NB4 (cell line): ENCODE measurements around the gene ZNF423.

Experiments
- DNase-seq: peaks from one replicate; pipeline ENCODE4 v3.0.0; 2010; ENCODE audit warnings: low read depth
- H3K4me3 ChIP-seq: one replicate; pipeline ENCODE4 v1.5.1; 2011; ENCODE audit warnings: mild to moderate bottlenecking, low read depth, low read length, moderate library complexity
- CTCF ChIP-seq: IDR thresholded peaks from one replicate; pipeline ENCODE4 v1.5.1; 2012; ENCODE audit warnings: low read depth, low read length
- MAX ChIP-seq: IDR thresholded peaks from 2 replicates; pipeline ENCODE4 v1.6.1; 2011; ENCODE audit warnings: low read depth, low read length
- MYC ChIP-seq: IDR thresholded peaks from 2 replicates; pipeline ENCODE4 v1.6.1; 2011; ENCODE audit warnings: low read depth, low read length
- POLR2A ChIP-seq: IDR thresholded peaks from 2 replicates; pipeline ENCODE4 v1.6.1; 2011; ENCODE audit warnings: mild to moderate bottlenecking; ENCODE audit not compliant: insufficient read length; ENCODE audit errors: extremely low read depth

Gene ZNF423

DNA sequence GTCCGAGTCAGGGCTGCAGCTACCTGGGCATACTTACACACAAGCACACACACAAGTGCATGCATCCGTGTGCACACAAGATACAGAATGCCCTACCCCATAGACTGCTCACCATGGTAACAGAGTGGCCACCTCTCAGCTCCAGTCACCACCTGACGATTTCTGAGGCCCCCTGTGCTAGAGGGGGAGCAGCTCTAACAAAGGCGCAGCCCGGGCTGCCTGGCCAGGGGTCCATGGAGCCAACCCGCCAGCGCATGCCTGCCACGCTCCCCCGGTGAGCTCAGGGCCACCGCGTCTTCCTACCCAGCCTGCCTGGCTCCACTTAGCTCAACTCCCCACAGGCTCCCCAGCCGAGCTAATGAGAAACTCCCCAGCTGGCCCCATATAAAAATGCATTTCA, 75.5 kb downstream of the ZNF423 start:
- TF ChIP-seq CTCF, result no peak
- no peak for TF ChIP-seq MYC
- TF ChIP-seq POLR2A, result no peak
- no peak for TF ChIP-seq MAX
- no peak for DNase-seq
- H3K4me3 ChIP-seq, result no peak overlapping the region

- TF ChIP-seq MYC (no peak), POLR2A (no peak)
These were observed 75.9 kb downstream of the ZNF423 start for GRCh38 chr16:49779979-49780378.

DNA sequence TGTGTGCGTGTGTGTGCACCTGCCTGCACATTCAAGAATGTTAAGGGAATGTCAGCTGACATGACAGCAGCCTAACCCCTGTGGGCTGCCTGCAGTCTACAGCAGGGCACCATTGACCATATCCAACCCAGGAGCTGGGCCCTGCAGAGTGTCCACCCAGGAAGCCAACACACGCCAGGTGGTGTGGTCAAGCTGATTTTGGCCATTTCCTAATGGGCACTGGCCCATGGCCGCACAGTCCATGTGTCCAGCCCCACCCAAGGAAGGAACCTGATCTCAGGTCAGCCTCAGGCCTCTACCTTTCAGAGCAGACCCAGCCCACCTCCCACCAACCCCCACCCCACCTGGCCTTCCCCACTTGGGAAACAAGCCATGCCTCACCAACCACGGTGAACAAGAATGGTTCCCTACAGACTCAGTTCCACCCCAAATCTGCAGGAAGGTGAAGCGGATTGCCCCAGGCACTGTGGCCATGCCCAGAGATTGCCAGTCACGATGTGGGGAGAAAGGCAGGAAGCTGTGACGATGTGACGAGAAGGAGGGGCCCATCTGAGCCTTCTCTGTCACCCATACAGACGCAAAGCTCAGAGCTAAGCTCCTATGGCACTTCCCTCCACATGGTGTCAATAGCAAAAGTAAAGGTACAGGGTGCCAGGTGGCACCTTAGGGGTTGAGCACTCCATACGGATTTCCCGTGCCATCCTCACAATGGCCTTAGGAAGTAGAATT, 77.5 kb downstream of the ZNF423 start:
- H3K4me3 ChIP-seq, result no peak overlapping the region
- TF ChIP-seq MAX (no peak), POLR2A (no peak), CTCF (no peak), MYC (no peak)
- no peak for DNase-seq

More at GRCh38 chr16:49779979-49780378, 75.9 kb downstream of the ZNF423 start:
- no peak for DNase-seq
- no peak overlapping the region for H3K4me3 ChIP-seq

DNA sequence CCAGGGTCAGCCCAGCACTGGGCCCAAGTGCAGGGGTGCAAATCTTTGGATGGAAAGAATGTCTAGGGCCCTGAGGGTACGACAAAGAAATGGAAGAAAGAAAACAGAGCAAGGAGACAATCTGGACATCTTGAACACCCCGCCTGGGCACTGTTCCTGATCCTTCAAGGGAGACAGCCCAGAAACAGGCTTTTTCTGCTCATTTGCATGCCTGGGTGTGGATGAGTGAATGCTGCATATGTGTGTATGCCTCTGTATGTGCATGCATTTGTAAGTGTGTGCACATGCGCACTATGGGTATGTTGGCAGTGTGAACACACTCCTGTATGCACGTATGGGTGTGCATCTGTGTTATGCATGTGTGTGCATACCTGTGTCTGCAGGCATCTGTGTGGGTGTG, 79.2 kb downstream of the ZNF423 start:
- no peak for DNase-seq
- H3K4me3 ChIP-seq, result no peak overlapping the region
- TF ChIP-seq CTCF (no peak), POLR2A (no peak), MYC (no peak), MAX (no peak)

GRCh38 chr16:49776085-49776595, 79.8 kb downstream of the ZNF423 start:
- TF ChIP-seq CTCF, result no peak
- TF ChIP-seq MAX, result no peak
- TF ChIP-seq POLR2A, result no peak
- TF ChIP-seq MYC, result no peak
- no peak for DNase-seq
- H3K4me3 ChIP-seq, result no peak overlapping the region

DNA sequence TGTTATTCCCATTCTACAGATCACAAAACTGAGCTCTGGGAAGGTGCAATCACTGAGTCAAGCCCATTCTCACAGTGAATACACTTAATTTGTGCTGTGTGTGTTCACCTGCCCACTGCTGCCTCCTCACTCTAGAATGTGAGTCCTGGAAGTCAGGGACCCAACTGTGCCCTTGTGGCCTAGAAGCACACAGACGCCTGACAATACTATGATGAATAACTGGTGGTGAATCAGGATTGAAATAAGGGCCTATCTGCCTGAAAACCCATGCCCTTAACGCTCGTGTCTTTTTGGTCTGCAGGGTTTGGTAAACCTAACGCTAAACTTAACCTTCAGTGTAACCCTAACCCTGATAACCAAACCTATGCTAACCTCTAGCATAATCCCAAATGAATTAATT, 80.3 kb downstream of the ZNF423 start:
- no peak for DNase-seq
- TF ChIP-seq CTCF (no peak), POLR2A (no peak), MAX (no peak), MYC (no peak)
- H3K4me3 ChIP-seq, result no peak overlapping the region
